Heart left ventricle (tissue), 16 donors: Measurements from ENCODE around the gene BAIAP3. TPM values are rescaled to one million over a fixed set of nuclear protein-coding genes. Genes with fewer than 3 reads are reported as not detected.
A peak's percentile ranks its signal among the peaks of the same experiment; 100 is the strongest.

Experiments used
- ATAC-seq, 4 donors: fragments of 200-7000 bp; cut with Tn5 transposase; one replicate each; pipeline ENCODE4 v1.9.1; 2020 to 2022; ENCODE audit warnings: moderate library complexity in 4 of 4, mild to moderate bottlenecking in 3 of 4, moderate number of reproducible peaks in 1 of 4
- DNase-seq, 5 donors: peaks; one replicate each; pipeline ENCODE4 v3.0.0-alpha.2; 2020
- H3K27ac ChIP-seq, 12 donors: fragments of 200-600 bp; sonication (generic) in 4 of 12; one replicate each; pipeline versions ENCODE4 v1.5.0 to v1.8.0; 2016 to 2022; ENCODE audit warnings: mild to moderate bottlenecking in 2 of 12
- H3K27me3 ChIP-seq, 9 donors: fragments of 200-600 bp; sonication (generic) in 2 of 9; one replicate each; pipeline versions ENCODE4 v1.5.1 to v1.8.0; 2016 to 2022; ENCODE audit warnings: mild to moderate bottlenecking in 3 of 9
- H3K36me3 ChIP-seq, 9 donors: fragments of 200-600 bp; sonication (generic) in 2 of 9; one replicate each; pipeline versions ENCODE4 v1.5.0 to v1.8.0; 2018 to 2022; ENCODE audit warnings: mild to moderate bottlenecking in 2 of 9
- H3K4me1 ChIP-seq, 12 donors: fragments of 200-600 bp; sonication (generic) in 4 of 12; one replicate each; pipeline versions ENCODE4 v1.5.0 to v1.8.0; 2016 to 2022; ENCODE audit warnings: mild to moderate bottlenecking in 3 of 12
- H3K4me3 ChIP-seq, 12 donors: fragments of 200-600 bp; sonication (generic) in 4 of 12; one replicate each; pipeline versions ENCODE4 v1.5.0 to v1.8.0; 2017 to 2022; ENCODE audit warnings: mild to moderate bottlenecking in 9 of 12, moderate library complexity in 4 of 12
- H3K9me3 ChIP-seq, 12 donors: fragments of 200-600 bp; sonication (generic) in 4 of 12; one replicate each; pipeline versions ENCODE4 v1.5.0 to v1.8.0; 2016 to 2022; ENCODE audit warnings: mild to moderate bottlenecking in 1 of 12
- CTCF ChIP-seq, 12 donors: fragments of 200-600 bp; sonication (generic) in 4 of 12; IDR thresholded peaks; one replicate each; pipeline versions ENCODE4 v1.5.0 to v1.8.0; 2018 to 2022; ENCODE audit warnings: antibody characterized with exemption in 12 of 12, mild to moderate bottlenecking in 5 of 12
- POLR2A ChIP-seq, 2 donors: fragments of 450-650 bp; IDR thresholded peaks; one replicate each; pipeline ENCODE4 v1.6.1; 2017; ENCODE audit warnings: antibody characterized with exemption in 2 of 2, mild to moderate bottlenecking in 2 of 2, moderate library complexity in 2 of 2
- WGBS, 4 donors: extraction: QIAGEN DNeasy Blood & Tissue Kit in 2 of 4; methylation state at CpG; one replicate each; pipeline versions ENCODE4 v1.1.5 to v1.1.7; 2013 to 2018; 5-methylcytosine and 5-hydroxymethylcytosine counted together
- intact Hi-C, 10 donors: fragments of 100-400 bp; cut with DNase I; formaldehyde crosslinking; loops; one replicate each; pipeline versions ENCODE4 v1.11.1 to v1.14.2; 2022
- polyA plus RNA-seq, 2 donors: library from polyadenylated mRNA; stranded (reverse); fragments of 200-250 nt; gene quantifications; one replicate each; pipeline ENCODE4 v1.2.3, GENCODE V29; 2013
- total RNA-seq, 9 donors: library from RNA; depleted of rRNA in 2 of 9; stranded (reverse); fragments of >200 nt in 2 of 9; fragmentation: NEBNext Ultra II Directional in 3 of 9; extraction: Animal tissue kit (Norgen Biotek cat#: 25700) in 3 of 9; gene quantifications; one replicate each; pipeline versions ENCODE4 v1.1.0 to v1.2.4, GENCODE V29; 2016 to 2023
- donor health status: ischemic (EF 13 %, LVEDD 7.1; RV severe dilation, severe dysfunction).
- donor health status: healthy with polysubstance abuse.
- donor health status: DM: no; HTN: yes; CAD: no.
- donor health status: DM: no; HTN: no; CAD: no.
- donor health status: ischemic (EF 25% LVEDD 6.9; RV normal size, moderate dysfunction).
- donor health status: ischemic (EF 25% LVEDD 5.7; RV mildly dilated, moderate dysfunction).
- donor health status: healthy.
- donor health status: DM: yes; HTN: yes; CAD: no.
- donor health status: ischemic (EF 35%, LVEDD 5.7; RV mildly dilated, moderate dysfunction).
- donor health status: nonischemic (EF 11% LVEDD 7.7; RV severe dilation, severe dysfunction).
- donor health status: DM: yes; HTN: yes; CAD: no.
- donor health status: PGD.
- donor health status: ischemic (EF 29% LVEDD 5.4; RV normal size, mild dysfunction).
- donor health status: nonischemic (EF 23%, LVEDD 6.1; RV moderate dilation, normal function).

BAIAP3 gene
- total and polyA plus RNA-seq, 11 donors = 0.88 to 4.0 (median 2.6) TPM

- intact Hi-C loops = no loop called here
- TF ChIP-seq POLR2A (IDR thresholded peaks at IDR 0.05) (no peak), CTCF (IDR thresholded peaks at IDR 0.05) (no peak)
- WGBS, 4 donors = 78 to 85% (median 82%) methylated on average over 26 to 33 of the region's 33 CpGs
- Histone ChIP-seq H3K36me3 (peaks cover 0 to 26% (median 17%) of the 10 kb centered on the region in 9 donors), H3K27ac (no peak overlapping the region), H3K27me3 (no peaks in the 10 kb centered on the region), H3K9me3 (no peaks in the 10 kb centered on the region), H3K4me1 (peaks cover 0 to 42% (median 13%) of the 10 kb centered on the region in 12 donors), H3K4me3 (no peak overlapping the region)
- ATAC-seq (no peak), DNase-seq (no peak)
Measured at GRCh38 chr16:1356061-1356900, 22.8 kb downstream of the BAIAP3 start.

- Histone ChIP-seq H3K36me3 (peaks cover 0 to 44% (median 32%) of the 10 kb centered on the region in 9 donors), H3K27ac (no peak overlapping the region), H3K4me1 (peaks cover 0 to 29% (median 3%) of the 10 kb centered on the region in 12 donors), H3K27me3 (no peaks in the 10 kb centered on the region), H3K4me3 (no peak overlapping the region), H3K9me3 (no peaks in the 10 kb centered on the region)
- ATAC-seq (peak in 2 of 4 donors; percentile 31 to 58), DNase-seq (no peak)
- intact Hi-C loops = no loop called here
- TF ChIP-seq CTCF (IDR thresholded peaks at IDR 0.05) (no peak), POLR2A (IDR thresholded peaks at IDR 0.05) (no peak)
- 73 to 79% (median 77%) methylated on average over 19 of the region's 19 CpGs for WGBS, 4 donors
Measured at GRCh38 chr16:1357906-1358566, 24.6 kb downstream of the BAIAP3 start.

DNA sequence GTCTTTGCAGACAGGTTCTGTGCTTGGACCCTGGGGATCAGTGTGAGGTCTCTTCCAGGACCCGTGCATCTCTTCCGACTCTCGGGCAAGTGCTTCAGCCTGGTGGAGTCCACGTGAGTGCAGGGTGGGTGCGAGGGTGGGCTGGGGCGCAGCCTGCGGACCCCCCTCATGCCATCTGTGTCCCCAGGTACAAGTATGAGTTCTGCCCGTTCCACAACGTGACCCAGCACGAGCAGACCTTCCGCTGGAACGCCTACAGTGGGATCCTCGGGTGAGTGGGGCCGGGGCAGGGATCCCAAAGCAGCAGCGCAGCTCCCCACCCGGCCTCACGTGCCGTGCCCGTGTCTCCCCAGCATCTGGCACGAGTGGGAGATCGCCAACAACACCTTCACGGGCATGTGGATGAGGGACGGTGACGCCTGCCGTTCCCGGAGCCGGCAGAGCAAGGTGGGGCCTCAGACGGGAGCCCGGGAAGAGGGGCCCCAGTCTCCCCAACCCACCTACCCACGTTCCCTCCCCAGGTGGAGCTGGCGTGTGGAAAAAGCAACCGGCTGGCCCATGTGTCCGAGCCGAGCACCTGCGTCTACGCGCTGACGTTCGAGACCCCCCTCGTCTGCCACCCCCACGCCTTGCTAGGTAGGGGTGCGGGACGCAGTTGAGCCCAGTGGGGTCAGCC, 28.4 kb downstream of the BAIAP3 start:
- TF ChIP-seq POLR2A (IDR thresholded peaks at IDR 0.05) = no peak
- no peak for TF ChIP-seq CTCF (IDR thresholded peaks at IDR 0.05)

DNA sequence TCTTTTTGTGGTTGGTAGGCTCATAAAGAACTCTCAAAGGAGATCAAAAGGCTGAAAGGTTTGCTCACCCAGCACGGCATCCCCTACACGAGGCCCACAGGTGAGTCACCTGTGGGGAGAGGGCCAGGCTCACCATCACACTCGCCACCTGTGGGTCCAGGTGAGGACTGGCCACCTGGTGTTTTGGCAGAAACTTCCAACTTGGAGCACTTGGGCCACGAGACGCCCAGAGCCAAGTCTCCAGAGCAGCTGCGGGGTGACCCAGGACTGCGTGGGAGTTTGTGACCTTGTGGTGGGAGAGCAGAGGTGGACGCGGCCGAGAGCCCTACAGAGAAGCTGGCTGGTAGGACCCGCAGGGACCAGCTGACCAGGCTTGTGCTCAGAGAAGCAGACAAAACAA, 29.4 kb downstream of the BAIAP3 start:
- intact Hi-C loops = no loop called here
- Histone ChIP-seq H3K4me3 (no peak overlapping the region), H3K36me3 (peaks cover 0 to 85% (median 75%) of the 10 kb centered on the region in 9 donors), H3K4me1 (peaks cover 0 to 5% (median 0%) of the 10 kb centered on the region in 12 donors), H3K9me3 (no peaks in the 10 kb centered on the region), H3K27me3 (no peaks in the 10 kb centered on the region), H3K27ac (no peak overlapping the region)
- no peak for TF ChIP-seq POLR2A (IDR thresholded peaks at IDR 0.05)
- TF ChIP-seq CTCF (IDR thresholded peaks at IDR 0.05) = no peak
- WGBS, 4 donors = 82 to 92% (median 90%) methylated on average over 9 to 11 of the region's 11 CpGs
- ATAC-seq (no peak), DNase-seq (peak in 1 of 5 donors; percentile 58)

More for the DNA sequence above, 28.4 kb downstream of the BAIAP3 start:
- H3K9me3 ChIP-seq = no peaks in the 10 kb centered on the region
- no peak for ATAC-seq
- H3K27ac ChIP-seq = no peak overlapping the region
- intact Hi-C loops = no loop called here
- H3K27me3 ChIP-seq = no peaks in the 10 kb centered on the region
- DNase-seq = peak in 1 of 5 donors; percentile 57
- H3K4me3 ChIP-seq = no peak overlapping the region
- H3K4me1 ChIP-seq = peaks cover 0 to 7% (median 0%) of the 10 kb centered on the region in 12 donors
- peaks cover 0 to 77% (median 69%) of the 10 kb centered on the region in 9 donors for H3K36me3 ChIP-seq
- WGBS, 4 donors = 93 to 95% (median 93%) methylated on average over 24 to 43 of the region's 43 CpGs
